Immature natural killer cell (primary cell): ENCODE data around the gene JAM3. TPM values are rescaled to one million over a fixed set of nuclear protein-coding genes. Genes with fewer than 3 reads are reported as not detected.
"Not testable (repeated sequence)": the region's sequence is repeated elsewhere in the genome, so short reads cannot be mapped to it uniquely, and the experiment has no call there.

Source experiments
- DNase-seq, 3 donors: peaks; one replicate each; pipeline ENCODE4 v3.0.0; 2022; ENCODE audit warnings: mixed read lengths in 1 of 3
- H3K27ac Mint-ChIP-seq, 6 donors: one replicate each; pipeline ENCODE4 v1.8.0; 2020; ENCODE audit warnings: mixed read lengths in 6 of 6, mild to moderate bottlenecking in 5 of 6, inconsistent platforms in 4 of 6, moderate library complexity in 3 of 6
- H3K27me3 Mint-ChIP-seq, 3 donors: one replicate each; pipeline ENCODE4 v1.8.0; 2020 to 2021; ENCODE audit warnings: low read depth in 3 of 3, mild to moderate bottlenecking in 3 of 3, mixed read lengths in 3 of 3, moderate library complexity in 3 of 3, inconsistent platforms in 1 of 3
- H3K36me3 Mint-ChIP-seq, 3 donors: one replicate each; pipeline ENCODE4 v1.8.0; 2020; ENCODE audit warnings: mixed read lengths in 3 of 3, inconsistent platforms in 2 of 3, mild to moderate bottlenecking in 2 of 3
- H3K4me1 Mint-ChIP-seq, 2 donors: one replicate each; pipeline ENCODE4 v1.8.0; 2020; ENCODE audit warnings: inconsistent platforms in 2 of 2, mild to moderate bottlenecking in 2 of 2, mixed read lengths in 2 of 2, moderate library complexity in 1 of 2
- H3K4me3 Mint-ChIP-seq, 5 donors: one replicate each; pipeline ENCODE4 v1.8.0; 2020; ENCODE audit warnings: mild to moderate bottlenecking in 5 of 5, mixed read lengths in 5 of 5, inconsistent platforms in 3 of 5, moderate library complexity in 3 of 5
- H3K9me3 Mint-ChIP-seq, 6 donors: one replicate each; pipeline ENCODE4 v1.8.0; 2020; ENCODE audit warnings: mild to moderate bottlenecking in 6 of 6, mixed read lengths in 6 of 6, inconsistent platforms in 4 of 6, moderate library complexity in 3 of 6
- polyA plus RNA-seq, 3 donors: library from polyadenylated mRNA; unstranded; fragments of 300-500 nt; fragmentation: Illumina TruSeq; gene quantifications; one replicate each; pipeline ENCODE4 v1.2.3, GENCODE V29; 2021

The JAM3 gene
- polyA plus RNA-seq, 3 donors from 2014 or later = 1.6 to 1.9 TPM; not detected in 1

DNA sequence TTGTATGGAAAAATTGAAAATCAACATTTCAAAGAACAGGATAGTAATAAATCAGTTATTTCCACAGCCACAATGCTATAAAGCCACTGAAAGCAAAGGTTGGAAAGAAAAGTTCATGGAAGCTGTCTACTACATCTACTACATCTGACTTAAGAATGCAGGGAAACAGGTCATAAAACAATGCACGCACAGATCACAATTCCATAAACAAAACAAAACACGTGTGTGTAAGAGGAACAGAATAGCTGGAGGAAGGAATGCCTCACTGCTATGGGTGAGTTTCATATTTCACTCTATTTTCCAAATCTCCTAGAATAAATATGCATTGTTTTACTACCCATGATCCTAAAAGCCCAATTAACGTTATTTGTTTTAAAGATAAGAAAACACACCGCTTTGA, 88.6 kb downstream of the JAM3 start:
- no peaks in the 10 kb centered on the region for H3K27me3 Mint-ChIP-seq
- no peak overlapping the region for H3K27ac Mint-ChIP-seq
- peaks cover 3 to 63% (median 22%) of the 10 kb centered on the region in 3 donors for H3K36me3 Mint-ChIP-seq

DNA sequence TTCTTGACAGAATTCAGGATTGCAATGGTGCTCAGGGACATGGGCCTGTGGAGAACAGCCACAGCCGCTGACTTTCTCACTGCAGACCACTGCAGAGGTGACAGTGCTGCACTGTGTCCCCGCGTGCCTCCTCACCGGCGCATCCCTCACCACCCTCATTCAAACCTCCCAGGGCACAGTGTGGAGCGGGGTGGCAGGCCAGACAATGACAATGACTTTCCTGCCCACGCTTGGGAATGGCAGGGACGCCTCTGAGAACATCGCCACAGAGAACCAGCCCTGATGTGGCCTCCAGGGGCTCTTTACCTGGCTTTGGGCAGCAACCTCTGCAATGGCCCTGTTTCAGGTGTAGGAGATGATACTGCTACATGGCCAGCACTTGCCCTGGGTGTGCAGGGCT, 89.2 kb downstream of the JAM3 start:
- no peak overlapping the region for H3K27ac Mint-ChIP-seq
- H3K36me3 Mint-ChIP-seq = peaks cover 3 to 62% (median 26%) of the 10 kb centered on the region in 3 donors
- H3K27me3 Mint-ChIP-seq = no peaks in the 10 kb centered on the region
- no peaks in the 10 kb centered on the region for H3K4me1 Mint-ChIP-seq
- DNase-seq = no peak
- H3K9me3 Mint-ChIP-seq = no peaks in the 10 kb centered on the region
- no peak overlapping the region for H3K4me3 Mint-ChIP-seq

More for the DNA sequence above, 88.6 kb downstream of the JAM3 start:
- Mint-ChIP-seq H3K9me3 (no peaks in the 10 kb centered on the region), H3K4me3 (no peak overlapping the region), H3K4me1 (no peaks in the 10 kb centered on the region)
- no peak for DNase-seq

DNA sequence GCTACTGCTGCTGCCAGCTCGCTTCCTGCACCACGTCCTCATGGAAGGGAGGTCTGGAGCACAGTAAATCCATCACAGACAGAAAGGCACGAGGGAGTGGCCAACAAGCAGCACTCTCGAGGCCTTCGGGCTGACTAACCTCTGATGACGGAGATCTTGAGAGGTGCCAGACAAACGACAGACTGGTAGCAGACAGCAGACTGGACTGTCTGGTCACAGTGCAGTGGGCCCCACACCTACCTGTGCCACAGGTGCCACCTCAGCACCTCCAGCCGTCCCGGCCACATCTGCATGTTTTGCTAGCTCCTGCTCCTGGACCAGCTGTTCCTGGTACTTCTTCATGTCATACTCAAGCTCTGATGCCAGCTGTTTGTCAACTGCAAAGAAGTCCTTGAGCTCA, 90.8 kb downstream of the JAM3 start:
- no peaks in the 10 kb centered on the region for H3K4me1 Mint-ChIP-seq
- no peak overlapping the region for H3K4me3 Mint-ChIP-seq
- no peaks in the 10 kb centered on the region for H3K9me3 Mint-ChIP-seq
- H3K27ac Mint-ChIP-seq = no peak overlapping the region
- peaks cover 14 to 70% (median 36%) of the 10 kb centered on the region in 3 donors for H3K36me3 Mint-ChIP-seq
- DNase-seq = no peak
- H3K27me3 Mint-ChIP-seq = peaks cover 0 to 1% (median 0%) of the 10 kb centered on the region in 3 donors

DNA sequence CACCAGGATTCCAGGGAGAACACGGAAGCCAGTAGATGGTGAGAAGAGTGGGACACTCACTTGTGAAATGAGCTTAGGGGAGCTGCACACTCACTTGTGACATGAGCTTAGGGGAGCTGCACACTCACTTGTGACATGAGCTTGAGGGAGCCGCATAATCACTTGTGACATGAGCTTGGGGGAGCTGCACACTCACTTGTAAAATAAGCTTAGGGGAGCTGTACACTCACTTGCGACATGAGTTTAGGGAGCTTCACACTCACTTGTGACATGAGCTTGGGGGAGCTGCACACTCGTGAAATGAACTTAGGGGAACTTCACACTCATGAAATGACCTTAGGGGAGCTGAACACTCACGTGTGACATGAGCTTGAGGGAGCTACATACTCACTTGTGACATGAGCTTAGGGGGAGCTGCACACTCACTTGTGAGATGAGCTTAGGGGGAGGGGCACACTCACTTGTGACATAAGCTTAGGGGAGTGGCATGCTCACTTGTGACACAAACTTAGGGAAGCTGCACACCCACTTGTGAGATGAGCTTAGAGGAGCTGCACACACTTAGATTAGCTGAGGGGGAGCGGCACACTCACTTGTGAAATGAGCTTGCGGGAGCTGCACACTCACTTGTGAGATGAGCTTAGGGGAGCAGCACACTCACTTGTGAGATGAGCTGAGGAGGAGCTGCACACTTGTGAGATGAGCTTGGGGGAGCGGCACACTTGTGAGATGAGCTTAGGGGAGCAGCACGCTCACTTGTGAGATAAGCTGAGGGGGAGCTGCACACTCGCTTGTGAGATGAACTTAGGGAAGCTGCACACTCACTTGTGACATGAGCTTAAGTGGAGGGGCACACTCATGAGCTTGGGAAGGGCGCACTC, 95.9 kb downstream of the JAM3 start:
- Mint-ChIP-seq H3K4me1 (no peaks in the 10 kb centered on the region), H3K27ac (peak overlapping the region in 1 of 6 donors; percentile 24), H3K36me3 (peaks cover 31 to 56% (median 39%) of the 10 kb centered on the region in 3 donors), H3K27me3 (peaks cover 0 to 3% (median 0%) of the 10 kb centered on the region in 3 donors), H3K9me3 (no peaks in the 10 kb centered on the region), H3K4me3 (no peak overlapping the region)
- no peak for DNase-seq

DNA sequence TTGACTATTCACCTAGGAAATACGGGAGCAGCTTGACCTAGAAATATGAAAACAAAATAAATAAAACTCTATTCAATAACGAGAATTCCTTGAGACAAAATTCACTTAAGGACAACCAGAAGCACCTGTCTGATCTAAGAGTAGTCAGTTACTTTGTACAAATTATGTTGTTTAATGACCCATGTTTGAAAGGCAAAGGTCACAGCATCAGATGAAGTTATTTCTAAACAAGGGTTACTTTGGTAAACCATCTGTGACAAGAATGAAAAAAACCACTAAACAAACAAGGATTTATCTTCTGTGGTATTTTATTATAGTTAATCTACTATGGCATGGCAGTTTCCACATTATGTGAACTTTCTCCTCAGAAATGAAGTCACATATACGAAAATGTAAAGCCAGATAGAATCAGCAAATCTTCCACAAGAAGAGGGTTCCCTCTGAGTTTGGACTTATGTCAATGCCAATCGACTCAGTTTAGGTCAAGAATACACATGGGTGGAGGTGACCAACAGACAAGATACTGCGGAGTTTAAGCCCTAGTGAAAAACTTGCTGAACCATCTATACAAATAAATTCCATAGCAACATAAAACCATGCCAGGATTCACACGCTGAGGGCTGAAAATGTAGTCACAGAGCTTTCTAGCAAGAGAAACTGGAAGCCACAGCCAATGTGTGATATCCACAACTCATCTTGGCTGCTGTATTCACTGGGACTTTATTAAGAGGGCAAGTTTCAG, 101.5 kb downstream of the JAM3 start:
- H3K36me3 Mint-ChIP-seq = peaks cover 12 to 32% (median 24%) of the 10 kb centered on the region in 3 donors
- H3K27ac Mint-ChIP-seq = no peak overlapping the region
- H3K9me3 Mint-ChIP-seq = no peaks in the 10 kb centered on the region
- H3K4me3 Mint-ChIP-seq = no peak overlapping the region
- H3K27me3 Mint-ChIP-seq = peaks cover 0 to 1% (median 0%) of the 10 kb centered on the region in 3 donors
- no peak for DNase-seq
- no peaks in the 10 kb centered on the region for H3K4me1 Mint-ChIP-seq

DNA sequence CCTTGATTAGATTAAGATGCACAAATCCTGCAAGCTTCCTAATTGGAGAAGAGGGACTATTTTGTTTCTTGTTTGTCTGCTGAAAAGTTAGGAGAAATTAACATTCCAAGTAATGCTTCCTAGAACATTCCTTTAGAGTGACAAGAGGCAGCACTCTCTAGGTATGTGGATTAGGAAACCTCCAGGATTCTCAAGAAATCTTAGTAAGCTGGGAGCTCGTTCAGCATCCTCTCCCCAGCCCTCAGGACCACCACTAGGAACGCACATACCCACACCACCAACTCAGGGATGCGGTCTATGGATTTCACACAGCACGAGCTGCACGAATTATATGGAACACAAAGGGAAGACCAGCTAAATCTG, 102.0 kb downstream of the JAM3 start:
- H3K4me3 Mint-ChIP-seq = no peak overlapping the region
- H3K27ac Mint-ChIP-seq = no peak overlapping the region
- DNase-seq = no peak
- peaks cover 15 to 36% (median 26%) of the 10 kb centered on the region in 3 donors for H3K36me3 Mint-ChIP-seq
- H3K9me3 Mint-ChIP-seq = no peaks in the 10 kb centered on the region
- peaks cover 0 to 1% (median under 1%) of the 10 kb centered on the region in 3 donors for H3K27me3 Mint-ChIP-seq
- no peaks in the 10 kb centered on the region for H3K4me1 Mint-ChIP-seq

DNA sequence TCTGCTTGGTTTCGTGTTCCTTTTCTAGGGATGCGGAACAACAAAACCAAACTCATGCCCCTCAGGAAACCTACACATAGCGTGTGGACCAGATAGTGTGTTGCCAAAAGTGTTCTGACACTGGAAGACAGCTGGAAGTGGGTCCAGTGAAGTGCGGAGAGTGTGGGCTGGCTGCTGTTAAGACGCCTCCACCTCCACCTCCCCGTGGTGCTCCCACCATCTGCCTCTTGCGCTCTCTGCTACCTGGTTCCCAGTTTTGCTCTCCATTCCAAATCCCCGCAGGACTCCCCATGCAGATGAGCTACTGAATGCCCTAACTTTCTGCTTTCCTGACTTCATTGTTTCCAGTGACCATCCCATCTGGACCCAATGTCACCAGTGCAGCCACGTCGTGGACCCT, 103.1 kb downstream of the JAM3 start:
- Mint-ChIP-seq H3K9me3 (no peaks in the 10 kb centered on the region), H3K36me3 (peaks cover 22 to 45% (median 34%) of the 10 kb centered on the region in 3 donors), H3K27ac (no peak overlapping the region), H3K27me3 (peaks cover 0 to 3% (median 1%) of the 10 kb centered on the region in 3 donors), H3K4me3 (no peak overlapping the region), H3K4me1 (no peaks in the 10 kb centered on the region)
- no peak for DNase-seq

DNA sequence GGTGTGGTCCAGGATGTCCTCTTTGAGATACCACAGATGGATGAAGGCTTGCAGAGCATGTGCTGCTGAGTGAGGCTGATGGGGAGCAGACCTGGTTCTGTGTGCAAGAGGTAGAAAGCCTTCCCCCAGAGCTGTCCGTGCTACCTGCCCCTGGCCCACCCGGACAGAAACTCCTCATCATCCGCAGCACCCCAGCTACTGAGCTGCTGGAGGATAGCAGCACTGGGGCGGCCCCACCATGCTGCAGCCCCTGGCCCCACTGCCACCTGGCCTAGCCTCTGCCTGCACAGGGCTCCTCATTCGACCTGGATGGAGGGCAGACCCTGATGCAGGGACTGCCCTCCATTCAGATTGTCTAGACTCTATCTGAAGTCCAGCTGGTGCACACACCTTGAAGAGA, 104.4 kb downstream of the JAM3 start:
- Mint-ChIP-seq H3K4me3 (no peak overlapping the region), H3K27ac (no peak overlapping the region), H3K4me1 (no peaks in the 10 kb centered on the region), H3K36me3 (peaks cover 20 to 47% (median 36%) of the 10 kb centered on the region in 3 donors), H3K27me3 (peaks cover 0 to 3% (median 1%) of the 10 kb centered on the region in 3 donors), H3K9me3 (no peaks in the 10 kb centered on the region)
- no peak for DNase-seq

DNA sequence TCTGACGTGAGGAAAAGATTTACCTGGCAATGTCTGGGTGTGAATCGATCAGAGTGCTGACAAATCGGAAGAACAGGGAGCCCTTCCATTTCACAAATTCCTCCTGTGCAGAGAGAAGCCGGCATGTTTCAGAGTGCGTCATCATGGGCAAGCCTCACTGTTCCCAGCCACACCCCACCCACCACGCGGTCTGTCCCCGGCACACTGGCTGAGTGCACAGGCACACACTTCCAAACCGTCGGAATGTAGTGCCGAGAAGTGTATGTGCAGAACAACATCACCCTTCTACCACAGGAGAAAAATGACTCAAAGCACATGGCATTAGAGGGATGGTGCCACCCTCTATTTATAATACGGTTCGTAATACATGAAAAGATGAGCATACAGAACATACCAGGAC, 107.4 kb downstream of the JAM3 start:
- Mint-ChIP-seq H3K27me3 (peaks cover 0 to 3% (median 1%) of the 10 kb centered on the region in 3 donors), H3K4me3 (no peak overlapping the region), H3K4me1 (no peaks in the 10 kb centered on the region), H3K36me3 (peaks cover 22 to 53% (median 37%) of the 10 kb centered on the region in 3 donors), H3K9me3 (no peaks in the 10 kb centered on the region), H3K27ac (no peak overlapping the region)
- DNase-seq = no peak

DNA sequence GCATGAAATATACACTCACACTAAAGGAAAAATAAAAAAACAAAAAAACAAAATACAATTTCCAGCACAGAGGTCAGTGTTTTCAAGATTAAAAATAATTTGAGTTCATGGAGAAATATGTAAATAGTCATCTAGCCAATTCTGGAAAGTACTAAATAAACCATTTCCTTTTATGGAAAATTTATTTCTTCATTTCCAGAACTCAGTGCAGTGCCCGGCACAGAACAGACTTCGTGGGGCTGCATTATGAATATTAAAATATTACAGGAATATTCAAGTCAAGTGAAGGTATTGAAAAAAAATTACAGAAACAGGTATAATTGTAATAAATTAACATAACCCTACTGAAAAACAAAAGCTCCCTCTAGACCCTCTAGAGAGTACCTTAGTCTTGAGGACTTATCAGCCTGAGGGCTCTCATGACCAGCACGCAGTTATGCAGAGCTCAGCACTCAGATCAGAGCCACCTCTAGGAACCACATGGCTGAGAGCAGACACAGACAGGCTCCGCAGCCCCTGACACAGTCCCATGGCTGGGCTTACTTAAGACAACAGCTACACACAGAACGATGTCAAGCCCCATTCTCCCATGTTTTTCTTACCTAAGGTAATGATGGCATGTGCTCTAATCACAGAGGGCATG, 109.3 kb downstream of the JAM3 start:
- peaks cover 26 to 56% (median 32%) of the 10 kb centered on the region in 3 donors for H3K36me3 Mint-ChIP-seq
- no peaks in the 10 kb centered on the region for H3K4me1 Mint-ChIP-seq
- DNase-seq = no peak
- no peaks in the 10 kb centered on the region for H3K9me3 Mint-ChIP-seq
- H3K27me3 Mint-ChIP-seq = peaks cover 0 to 3% (median 0%) of the 10 kb centered on the region in 3 donors
- no peak overlapping the region for H3K27ac Mint-ChIP-seq
- H3K4me3 Mint-ChIP-seq = no peak overlapping the region

DNA sequence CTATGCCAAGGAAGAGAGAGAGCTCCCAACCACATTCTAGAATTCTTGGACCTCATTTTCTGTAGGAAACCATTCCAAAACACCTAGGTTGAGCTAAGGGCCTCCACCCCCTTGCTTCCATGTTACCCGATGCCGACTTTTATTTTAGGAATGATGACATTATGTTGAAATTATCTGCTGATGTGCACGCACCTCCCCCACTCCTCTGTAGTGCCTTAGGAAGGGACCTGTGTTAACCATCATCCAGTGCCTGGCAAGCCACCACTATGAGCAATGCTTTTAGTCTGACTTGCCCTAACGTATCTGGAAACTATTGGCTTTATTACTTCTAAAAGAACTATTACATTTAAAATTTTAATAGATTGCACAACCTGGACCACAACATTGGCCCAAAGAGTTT, 112.8 kb downstream of the JAM3 start:
- H3K4me1 Mint-ChIP-seq = no peaks in the 10 kb centered on the region
- no peaks in the 10 kb centered on the region for H3K27me3 Mint-ChIP-seq
- no peak for DNase-seq
- peaks cover 25 to 62% (median 31%) of the 10 kb centered on the region in 3 donors for H3K36me3 Mint-ChIP-seq
- no peak overlapping the region for H3K27ac Mint-ChIP-seq
- H3K9me3 Mint-ChIP-seq = no peaks in the 10 kb centered on the region
- no peak overlapping the region for H3K4me3 Mint-ChIP-seq

DNA sequence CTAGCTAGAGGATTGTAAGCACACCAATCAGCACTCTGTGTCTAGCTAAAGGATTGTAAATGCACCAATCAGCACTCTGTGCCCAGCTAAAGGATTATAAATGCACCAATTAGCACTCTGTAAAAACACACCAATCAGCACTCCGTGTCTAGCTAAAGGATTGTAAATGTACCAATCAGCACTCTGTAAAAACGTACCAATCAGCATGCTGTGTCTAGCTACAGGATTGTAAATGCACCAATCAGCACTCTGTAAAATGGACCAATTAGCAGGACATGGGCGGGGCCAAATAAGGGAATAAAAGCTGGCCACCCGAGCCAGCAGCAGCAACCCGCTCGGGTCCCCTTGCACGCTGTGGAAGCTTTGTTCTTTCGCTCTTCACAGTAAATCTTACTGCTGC, 119.2 kb downstream of the JAM3 start:
- H3K4me1 Mint-ChIP-seq, H3K27ac Mint-ChIP-seq, DNase-seq, H3K27me3 Mint-ChIP-seq, H3K4me3 Mint-ChIP-seq, H3K9me3 Mint-ChIP-seq: not testable (repeated sequence)
- H3K36me3 Mint-ChIP-seq = peaks cover 45 to 75% (median 53%) of the 10 kb centered on the region in 3 donors

DNA sequence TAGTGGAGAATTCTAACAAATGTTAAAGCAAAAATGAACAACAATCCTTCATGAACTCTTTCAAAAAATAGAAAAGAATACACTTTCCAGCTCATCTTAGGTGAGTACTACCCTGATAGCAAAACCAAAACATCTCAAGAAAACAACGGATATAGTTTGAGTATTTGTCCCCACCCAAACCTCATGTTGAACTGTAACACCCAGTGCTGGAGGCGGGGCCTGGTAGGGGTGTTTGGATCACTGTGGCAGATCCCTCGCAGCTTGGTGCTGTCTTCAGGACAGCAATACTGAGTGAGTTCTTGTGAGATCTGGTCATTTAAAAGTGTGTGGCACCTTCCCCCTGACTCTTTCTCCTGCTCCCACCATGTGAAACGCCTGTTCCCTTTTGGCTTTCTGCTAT, 127.9 kb downstream of the JAM3 start:
- peak in 2 of 3 donors; percentile 3 to 24 for DNase-seq
- Mint-ChIP-seq H3K9me3 (no peaks in the 10 kb centered on the region), H3K4me1 (peaks cover 5 to 7% of the 10 kb centered on the region in 2 donors), H3K27ac (peak overlapping the region; percentile 56 to 91 (median 80)), H3K4me3 (peak overlapping the region; percentile 40 to 75 (median 67)), H3K27me3 (peaks cover 0 to 2% (median 0%) of the 10 kb centered on the region in 3 donors), H3K36me3 (peaks cover 29 to 65% (median 47%) of the 10 kb centered on the region in 3 donors)

DNA sequence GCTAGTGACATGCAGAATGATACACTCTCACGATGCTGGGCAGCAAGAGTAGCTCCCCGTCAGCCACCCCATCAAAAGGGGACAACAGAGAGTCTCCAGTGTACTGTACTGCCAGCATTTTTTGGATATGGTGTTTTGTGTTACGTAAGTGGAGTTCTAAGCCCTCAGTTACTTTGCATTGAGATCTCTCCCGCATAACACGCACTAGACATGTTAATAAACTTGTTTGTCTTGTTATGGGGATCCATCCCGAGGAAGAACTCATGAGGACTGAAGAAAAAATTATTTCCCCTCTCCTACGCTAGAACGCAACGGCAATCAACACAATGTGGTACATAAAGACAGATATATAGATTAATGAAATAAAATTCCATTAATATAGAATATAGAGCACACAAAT, 130.7 kb downstream of the JAM3 start:
- peaks cover 5 to 7% of the 10 kb centered on the region in 2 donors for H3K4me1 Mint-ChIP-seq
- DNase-seq = no peak
- no peaks in the 10 kb centered on the region for H3K9me3 Mint-ChIP-seq
- peaks cover 32 to 69% (median 46%) of the 10 kb centered on the region in 3 donors for H3K36me3 Mint-ChIP-seq
- H3K27me3 Mint-ChIP-seq = no peaks in the 10 kb centered on the region
- H3K4me3 Mint-ChIP-seq = no peak overlapping the region
- H3K27ac Mint-ChIP-seq = no peak overlapping the region
